Measurements from ENCODE around the gene SNRPD3.

Gene SNRPD3

GRCh38 chr22:24565077-24565476, 9.3 kb downstream of the SNRPD3 start:
- TF ChIP-seq CTCF (IDR thresholded peaks at IDR 0.05; ENCODE audit: poor library complexity, severe bottlenecking): no peak
- ATAC-seq (ENCODE audit: low read depth) (no peak), DNase-seq (ENCODE audit: low spot score) (no peak)
- Histone ChIP-seq H3K27ac (ENCODE audit: poor library complexity, severe bottlenecking) (no peak overlapping the region), H3K4me1 (ENCODE audit: insufficient read depth, poor library complexity, severe bottlenecking) (no peaks in the 10 kb centered on the region), H3K27me3 (ENCODE audit: insufficient read depth, poor library complexity, severe bottlenecking) (no peaks in the 10 kb centered on the region), H3K4me3 (ENCODE audit: severe bottlenecking) (no peak overlapping the region), H3K36me3 (ENCODE audit: low read depth) (peaks cover 74% of the 10 kb centered on the region), H3K9me3 (ENCODE audit: severe bottlenecking) (no peaks in the 10 kb centered on the region)

GRCh38 chr22:24566899-24567511, 11.2 kb downstream of the SNRPD3 start:
- ATAC-seq (ENCODE audit: low read depth): no peak
- Histone ChIP-seq H3K4me1 (ENCODE audit: insufficient read depth, poor library complexity, severe bottlenecking) (no peaks in the 10 kb centered on the region), H3K27ac (ENCODE audit: poor library complexity, severe bottlenecking) (no peak overlapping the region), H3K36me3 (ENCODE audit: low read depth) (peaks cover 81% of the 10 kb centered on the region), H3K4me3 (ENCODE audit: severe bottlenecking) (no peak overlapping the region), H3K9me3 (ENCODE audit: severe bottlenecking) (no peaks in the 10 kb centered on the region), H3K27me3 (ENCODE audit: insufficient read depth, poor library complexity, severe bottlenecking) (no peaks in the 10 kb centered on the region)
- TF ChIP-seq CTCF (IDR thresholded peaks at IDR 0.05; ENCODE audit: poor library complexity, severe bottlenecking): no peak
- no peak for DNase-seq (ENCODE audit: low spot score)

GRCh38 chr22:24567668-24568067, 11.9 kb downstream of the SNRPD3 start:
- TF ChIP-seq CTCF (IDR thresholded peaks at IDR 0.05; ENCODE audit: poor library complexity, severe bottlenecking): no peak
- DNase-seq (ENCODE audit: low spot score) (no peak), ATAC-seq (ENCODE audit: low read depth) (no peak)
- peaks cover 81% of the 10 kb centered on the region for H3K36me3 ChIP-seq (ENCODE audit: low read depth)
- no peaks in the 10 kb centered on the region for H3K4me1 ChIP-seq (ENCODE audit: insufficient read depth, poor library complexity, severe bottlenecking)
- H3K9me3 ChIP-seq (ENCODE audit: severe bottlenecking): no peaks in the 10 kb centered on the region
- H3K27me3 ChIP-seq (ENCODE audit: insufficient read depth, poor library complexity, severe bottlenecking): no peaks in the 10 kb centered on the region
- H3K27ac ChIP-seq (ENCODE audit: poor library complexity, severe bottlenecking): no peak overlapping the region
- H3K4me3 ChIP-seq (ENCODE audit: severe bottlenecking): no peak overlapping the region

- no peak overlapping the region for H3K4me3 ChIP-seq (ENCODE audit: severe bottlenecking)
- H3K27me3 ChIP-seq (ENCODE audit: insufficient read depth, poor library complexity, severe bottlenecking): no peaks in the 10 kb centered on the region
- ATAC-seq (ENCODE audit: low read depth) (no peak), DNase-seq (ENCODE audit: low spot score) (no peak)
- H3K27ac ChIP-seq (ENCODE audit: poor library complexity, severe bottlenecking): no peak overlapping the region
- H3K4me1 ChIP-seq (ENCODE audit: insufficient read depth, poor library complexity, severe bottlenecking): no peaks in the 10 kb centered on the region
- TF ChIP-seq CTCF (IDR thresholded peaks at IDR 0.05; ENCODE audit: poor library complexity, severe bottlenecking): no peak
- H3K36me3 ChIP-seq (ENCODE audit: low read depth): peaks cover 77% of the 10 kb centered on the region
- H3K9me3 ChIP-seq (ENCODE audit: severe bottlenecking): no peaks in the 10 kb centered on the region
These were observed 15.5 kb downstream of the SNRPD3 start for GRCh38 chr22:24571266-24571665.

GRCh38 chr22:24576778-24577177, 21.0 kb downstream of the SNRPD3 start:
- H3K4me1 ChIP-seq (ENCODE audit: insufficient read depth, poor library complexity, severe bottlenecking): peaks cover 32% of the 10 kb centered on the region
- no peaks in the 10 kb centered on the region for H3K9me3 ChIP-seq (ENCODE audit: severe bottlenecking)
- H3K4me3 ChIP-seq (ENCODE audit: severe bottlenecking): no peak overlapping the region
- H3K36me3 ChIP-seq (ENCODE audit: low read depth): peaks cover 46% of the 10 kb centered on the region
- H3K27ac ChIP-seq (ENCODE audit: poor library complexity, severe bottlenecking): no peak overlapping the region
- no peak for ATAC-seq (ENCODE audit: low read depth)
- TF ChIP-seq CTCF (IDR thresholded peaks at IDR 0.05; ENCODE audit: poor library complexity, severe bottlenecking): no peak
- DNase-seq (ENCODE audit: low spot score): no peak
- no peaks in the 10 kb centered on the region for H3K27me3 ChIP-seq (ENCODE audit: insufficient read depth, poor library complexity, severe bottlenecking)
